ENCODE data around the gene AUP1.
A peak's percentile ranks its signal among the peaks of the same experiment; 100 is the strongest.

Gene AUP1

DNA sequence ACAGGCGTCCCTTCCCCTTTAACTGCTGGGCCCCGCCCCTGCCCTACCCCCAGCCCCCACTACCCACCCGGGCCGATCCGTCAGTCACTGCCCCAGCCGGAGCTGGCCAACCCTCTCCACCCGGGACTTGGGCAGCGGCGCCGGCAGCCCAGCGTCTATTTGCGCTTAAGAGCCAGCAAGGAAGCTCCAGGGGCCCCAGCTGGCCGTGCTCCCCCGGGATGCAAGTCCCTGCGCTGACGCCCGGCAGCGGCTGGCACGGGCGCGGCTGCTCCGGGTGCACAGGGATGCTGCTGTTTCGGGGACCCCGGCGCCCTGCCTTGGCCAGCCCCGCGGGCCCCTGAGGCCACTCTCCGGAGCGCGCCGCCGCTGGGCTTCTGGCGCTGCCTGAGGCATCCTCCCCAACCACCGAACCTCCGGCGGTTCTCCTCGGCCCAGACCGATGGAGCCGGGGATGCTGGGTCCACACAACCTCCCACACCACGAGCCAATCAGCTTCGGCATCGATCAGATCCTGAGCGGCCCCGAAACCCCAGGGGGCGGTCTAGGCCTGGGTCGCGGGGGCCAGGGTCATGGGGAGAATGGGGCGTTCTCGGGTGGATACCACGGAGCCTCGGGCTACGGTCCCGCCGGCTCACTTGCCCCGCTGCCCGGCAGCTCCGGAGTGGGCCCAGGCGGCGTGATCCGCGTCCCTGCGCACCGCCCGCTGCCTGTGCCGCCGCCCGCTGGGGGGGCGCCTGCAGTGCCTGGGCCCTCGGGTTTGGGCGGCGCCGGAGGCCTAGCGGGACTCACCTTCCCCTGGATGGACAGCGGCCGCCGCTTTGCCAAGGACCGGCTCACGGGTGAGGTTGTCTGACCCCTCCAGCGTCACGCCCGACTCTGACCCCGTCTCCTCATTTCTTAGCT lies 14.9 kb downstream of the AUP1 start, which contains the start of gene TLX2:
Gene TLX2 (plus strand): TSS at position 83 of the 903 bp plus-strand sequence. CDS start 357 bp downstream, at position 440.
- DNase-seq (ENCODE audit: low spot score), result no peak

DNA sequence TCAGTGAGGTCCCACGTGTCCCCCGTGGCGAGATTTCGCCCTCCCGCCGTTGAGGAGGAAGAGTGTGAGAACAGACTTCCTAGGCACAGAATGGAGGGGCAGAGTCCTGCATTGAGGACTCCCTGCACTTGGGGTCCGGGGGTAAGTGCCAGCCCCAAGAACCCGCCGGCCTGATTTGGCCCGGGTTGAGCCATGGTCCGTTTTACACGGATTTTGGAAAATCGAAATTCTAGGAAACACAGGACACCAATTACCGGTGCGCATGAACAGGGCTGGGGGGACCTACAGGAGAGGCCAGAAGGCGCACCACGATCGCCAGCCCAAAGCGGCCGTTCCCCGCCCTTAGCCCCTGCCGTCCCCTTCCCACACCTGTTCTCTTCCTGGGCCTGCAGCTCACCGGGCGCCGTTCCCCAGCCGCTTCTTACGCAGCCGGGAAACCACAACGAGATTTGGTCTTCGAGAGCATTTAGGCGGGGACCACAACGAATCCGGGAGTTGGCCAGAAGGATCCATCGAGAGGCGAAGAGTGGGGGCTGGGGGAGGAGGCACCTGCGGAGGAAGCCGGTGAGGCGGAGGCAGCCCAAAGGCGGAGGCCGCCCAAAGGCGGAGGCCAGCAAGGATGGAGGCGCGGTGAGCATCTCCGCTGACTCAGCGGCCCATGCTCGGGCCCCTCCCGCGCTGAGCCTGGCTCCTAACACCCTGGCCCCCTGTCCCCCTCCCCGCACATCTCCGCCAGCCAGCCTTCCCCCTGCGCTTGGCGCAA lies 15.7 kb downstream of the AUP1 start:
- peak; percentile 81 for DNase-seq (ENCODE audit: low spot score)

DNA sequence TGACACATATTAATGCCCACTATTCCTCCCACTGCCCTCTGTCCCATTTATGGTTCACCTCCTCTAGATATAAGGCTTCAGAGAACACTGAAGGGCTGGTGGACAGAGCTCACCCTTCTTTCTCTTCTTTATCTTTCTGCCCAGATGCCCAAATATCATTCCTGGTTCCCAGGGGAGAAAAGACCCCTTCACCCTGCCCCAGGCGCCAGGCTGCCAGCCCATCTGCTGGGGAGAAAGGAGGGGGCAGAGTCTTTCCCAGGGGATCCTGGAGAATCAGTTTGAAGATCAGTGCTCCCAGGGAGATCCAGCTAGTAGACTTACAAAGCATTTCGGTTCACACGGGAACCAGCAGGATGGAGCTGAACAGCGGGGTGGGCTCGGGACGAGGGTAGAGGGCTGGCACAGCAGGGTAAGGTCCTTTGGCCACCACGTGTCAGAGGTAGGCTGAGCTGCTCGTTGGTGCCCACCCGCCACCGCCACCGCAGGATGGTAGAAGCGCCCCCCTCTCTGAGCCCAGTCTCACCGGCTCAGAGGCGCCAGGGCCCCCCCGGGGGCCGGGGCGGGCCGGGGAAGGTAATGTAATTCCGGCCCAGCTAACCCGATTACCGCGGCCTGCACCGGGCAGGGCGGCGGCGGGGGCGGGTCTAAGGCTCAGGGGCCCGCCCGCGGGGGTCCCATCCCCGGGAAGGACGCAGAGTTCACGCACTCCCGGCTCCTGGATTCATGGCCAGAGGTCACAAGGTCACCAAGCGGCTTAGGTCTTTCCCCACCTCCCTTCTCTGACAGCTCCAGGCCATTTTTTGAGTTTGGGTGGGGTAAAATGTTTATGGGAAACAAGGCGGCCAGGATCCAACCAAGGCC lies 16.5 kb downstream of the AUP1 start:
- DNase-seq (ENCODE audit: low spot score), result peak; percentile 92

DNA sequence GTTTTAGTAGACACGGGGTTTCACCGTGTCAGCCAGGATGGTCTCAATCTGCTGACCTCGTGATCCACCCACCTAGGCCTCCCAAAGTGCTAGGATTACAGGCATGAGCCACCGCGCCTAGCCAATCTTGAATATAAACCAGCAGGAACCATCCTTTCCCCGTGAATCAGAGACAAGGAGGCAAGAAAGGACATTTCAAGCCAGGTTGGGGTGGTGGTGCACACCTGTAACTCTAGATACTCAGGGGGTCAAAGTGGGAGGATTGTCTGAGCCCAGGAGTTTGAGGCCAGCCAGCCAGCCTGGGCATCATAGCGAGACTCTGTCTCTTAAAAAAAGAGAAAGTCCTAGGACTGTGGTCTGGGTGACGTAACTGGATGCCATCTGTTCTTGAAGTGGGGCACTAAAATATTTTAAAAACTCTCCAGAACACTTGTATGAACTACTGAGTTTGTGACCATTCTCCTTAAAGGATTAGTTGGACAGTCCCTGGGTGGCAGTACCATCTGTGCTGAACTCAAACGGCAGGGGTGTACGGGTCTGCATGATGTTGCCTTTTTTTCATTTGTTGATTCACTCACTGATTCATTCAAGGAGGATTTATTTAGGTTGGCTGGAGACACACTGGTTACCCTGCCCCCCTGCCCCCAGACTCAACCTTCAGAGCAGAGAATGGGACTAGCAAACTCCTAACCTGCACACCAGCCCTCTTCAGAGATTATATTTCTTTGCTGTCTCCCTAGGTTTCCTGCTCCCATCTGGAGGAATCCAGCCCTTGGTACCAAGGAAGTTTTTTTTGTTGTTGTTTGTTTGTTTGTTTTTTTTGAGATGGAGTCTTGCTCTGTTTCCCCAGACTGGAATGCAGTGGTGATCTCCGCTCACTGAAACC lies 18.2 kb downstream of the AUP1 start:
- DNase-seq (ENCODE audit: low spot score), result no peak

DNA sequence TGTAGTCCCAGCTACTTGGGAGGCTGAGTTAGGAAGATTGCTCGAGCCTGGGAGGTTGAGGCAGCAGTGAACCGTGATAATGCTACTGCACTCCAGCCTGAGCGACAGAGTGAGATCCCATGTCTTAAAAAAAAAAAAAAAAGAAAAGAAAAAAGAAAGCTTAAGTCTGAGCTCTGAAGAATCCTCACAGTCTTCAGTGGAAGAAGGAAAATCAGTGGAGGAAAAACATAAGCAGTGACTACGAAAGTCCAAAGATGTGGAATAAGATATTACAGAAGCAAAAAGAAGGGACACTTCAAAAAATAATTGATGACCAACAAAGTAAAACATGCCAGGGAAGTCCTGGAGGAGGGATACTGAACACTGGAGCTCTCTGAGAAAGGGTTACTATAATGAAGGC lies 19.2 kb downstream of the AUP1 start:
- DNase-seq (ENCODE audit: low spot score), result no peak

DNA sequence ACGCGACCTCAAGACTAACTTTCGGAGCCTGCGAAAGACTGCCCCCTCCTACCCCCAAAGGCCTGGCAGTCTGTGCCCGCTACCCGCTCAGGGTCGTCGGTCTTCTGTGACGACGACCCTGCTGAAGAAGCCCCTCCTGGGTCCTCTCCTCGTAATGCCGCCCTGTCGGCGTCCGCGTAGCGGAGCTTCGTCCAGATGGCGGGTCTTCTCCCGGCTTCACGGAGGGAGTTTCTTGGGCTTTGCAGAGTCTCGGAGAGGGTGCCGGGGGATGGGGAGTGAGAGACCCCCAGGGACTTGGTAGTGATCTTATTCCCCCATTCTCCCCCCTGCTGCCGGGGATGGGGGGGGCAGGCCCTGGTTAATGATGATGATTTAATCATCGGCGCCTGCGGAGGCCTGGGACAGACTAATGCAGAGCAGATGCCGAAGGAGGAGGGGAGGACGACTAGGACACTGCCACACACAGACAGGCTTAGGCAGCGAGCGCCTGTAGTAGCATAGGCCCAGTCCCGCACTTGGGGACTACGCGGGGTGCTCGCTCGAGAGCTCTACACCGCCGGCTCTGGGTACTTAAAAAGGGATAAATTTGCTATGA lies 21.5 kb downstream of the AUP1 start:
- peak; percentile 98 for DNase-seq (ENCODE audit: low spot score)

DNA sequence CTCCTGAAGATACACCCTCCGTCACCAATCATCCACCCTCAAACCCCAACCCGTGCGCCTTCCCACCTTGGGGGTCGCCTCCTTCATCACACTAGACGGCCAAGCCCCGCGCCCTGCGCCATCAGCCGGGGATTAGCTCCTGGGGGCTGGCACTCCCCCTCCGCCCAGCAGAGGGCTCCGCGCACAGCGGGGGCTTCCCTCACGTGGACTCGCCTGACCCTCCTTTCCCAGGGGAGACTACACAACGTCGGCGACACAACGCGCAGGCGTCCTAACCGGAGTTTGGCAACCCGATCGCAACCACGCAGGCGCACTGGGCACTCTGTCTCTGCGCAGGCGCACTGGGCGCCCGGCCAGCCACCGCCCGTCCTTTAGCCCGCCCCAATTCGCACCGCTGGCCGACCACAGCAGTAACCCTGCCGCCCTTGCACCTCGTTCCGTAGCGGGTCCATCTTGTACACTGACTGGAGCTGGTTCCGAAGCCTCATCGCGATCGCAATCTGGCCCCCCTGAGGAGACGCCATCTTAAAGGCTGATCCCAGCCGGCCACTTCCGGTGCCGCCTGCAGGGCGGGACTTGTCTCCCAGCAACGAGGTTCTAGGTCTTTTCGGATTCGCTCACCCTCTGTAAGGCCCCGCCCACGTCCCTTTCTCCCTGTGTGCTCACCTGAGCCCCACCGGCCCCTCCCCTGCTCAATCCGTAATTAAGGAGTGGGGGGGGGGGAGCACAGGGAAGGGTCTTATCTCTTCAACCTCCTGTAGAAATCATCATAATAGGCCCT lies 22.2 kb downstream of the AUP1 start, which contains the start of gene PCGF1:
Gene PCGF1 (minus strand): TSS at position 551 of the 781 bp plus-strand sequence. CDS start 27 bp downstream, at position 524.
- peak; percentile 100 for DNase-seq (ENCODE audit: low spot score)

GRCh38 chr2:74505448-74506246 lies 23.9 kb downstream of the AUP1 start:
- no peak for DNase-seq (ENCODE audit: low spot score)

- no peak for DNase-seq (ENCODE audit: low spot score)
Observed at GRCh38 chr2:74504591-74504990, 24.9 kb downstream of the AUP1 start.

GRCh38 chr2:74503506-74504475 lies 25.7 kb downstream of the AUP1 start:
- no peak for DNase-seq (ENCODE audit: low spot score)

- DNase-seq (ENCODE audit: low spot score), result no peak
Observed at GRCh38 chr2:74502720-74503505, 26.6 kb downstream of the AUP1 start.

- DNase-seq (ENCODE audit: low spot score), result no peak
Observed at GRCh38 chr2:74502147-74502719, 27.3 kb downstream of the AUP1 start.

DNA sequence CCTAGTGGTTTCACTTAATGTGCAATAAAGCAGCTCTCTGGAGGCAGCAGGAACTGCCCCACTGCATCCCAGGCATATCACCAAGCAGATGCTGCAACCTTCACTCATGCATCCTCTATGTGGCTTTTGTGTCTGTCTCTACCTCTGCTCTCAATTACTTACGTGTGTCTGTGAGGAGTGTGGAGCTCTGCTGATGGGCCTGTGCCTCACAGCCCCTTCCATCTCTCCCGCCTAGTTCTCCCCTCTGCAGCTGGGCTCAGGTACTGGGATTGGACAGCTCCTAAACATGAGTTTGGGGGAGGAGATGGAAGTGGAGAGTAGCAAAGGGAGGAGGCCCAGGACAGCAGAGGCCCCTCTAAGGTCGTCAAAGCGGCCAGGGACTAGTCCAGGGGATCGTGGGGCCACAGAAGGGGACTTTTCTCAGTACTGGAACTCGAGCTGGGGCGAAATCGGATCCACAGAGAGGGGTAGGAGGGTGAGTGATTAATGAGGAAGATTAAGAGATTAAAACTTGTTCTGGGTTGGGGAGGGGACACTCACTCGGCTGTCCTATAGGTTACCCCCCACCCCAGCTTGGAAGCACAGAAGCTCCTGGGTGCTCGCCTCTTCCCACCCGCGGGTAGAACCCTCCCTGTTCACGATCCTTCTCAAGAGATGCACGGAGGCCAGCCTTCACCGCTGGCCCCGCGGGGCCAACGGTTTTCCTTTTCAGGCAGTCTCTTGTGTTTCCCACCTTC lies 28.0 kb downstream of the AUP1 start:
- peak; percentile 82 for DNase-seq (ENCODE audit: low spot score)

DNA sequence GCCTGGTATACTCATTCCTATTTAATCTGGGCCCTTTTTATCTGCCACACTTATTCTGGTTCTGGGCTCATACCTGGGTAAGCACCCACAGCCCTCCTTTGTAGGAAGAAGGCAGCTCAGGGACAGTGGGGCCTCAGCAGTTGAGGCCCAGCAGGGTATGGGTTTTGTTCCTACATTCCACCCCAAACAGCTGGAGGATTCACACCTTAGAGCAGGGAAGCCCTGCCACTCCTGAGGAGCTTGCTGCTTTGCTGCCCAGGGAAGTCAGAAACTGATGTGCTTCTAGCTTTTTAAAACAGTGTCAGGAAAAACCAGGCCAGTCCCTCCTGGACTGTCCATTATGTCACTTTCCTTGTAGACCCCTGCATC lies 28.9 kb downstream of the AUP1 start:
- no peak for DNase-seq (ENCODE audit: low spot score)

DNA sequence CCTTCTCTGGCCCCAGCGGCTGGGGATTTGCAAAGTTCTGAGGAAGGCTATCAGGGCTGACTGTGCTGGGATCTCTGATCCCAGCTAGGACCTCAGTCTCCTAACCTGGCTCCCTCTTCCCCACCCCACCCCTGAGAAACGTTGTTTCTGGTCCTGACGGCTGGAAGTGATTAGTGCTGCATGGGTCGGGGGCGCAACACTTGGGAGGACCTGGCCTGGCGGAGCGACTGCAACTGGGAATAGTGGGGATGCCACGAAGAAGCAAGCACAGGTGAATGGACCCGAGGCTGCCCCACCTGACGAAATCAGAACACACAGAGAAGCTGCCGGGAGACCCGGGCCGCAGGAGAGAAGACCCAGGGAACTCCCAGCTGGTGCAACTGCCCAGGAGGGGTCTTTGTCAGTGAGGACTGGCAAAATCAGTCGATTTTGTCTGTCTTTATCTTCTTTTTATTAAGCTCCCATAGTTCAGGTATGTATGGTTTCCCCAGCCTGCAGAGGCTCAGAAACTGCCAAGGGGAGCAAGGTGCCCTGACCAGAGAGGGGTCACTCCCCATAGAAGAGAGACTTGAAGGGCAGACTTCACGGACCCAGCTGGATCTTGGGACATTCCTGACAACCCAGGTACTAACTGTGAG lies 29.4 kb downstream of the AUP1 start:
- no peak for DNase-seq (ENCODE audit: low spot score)

Measured in SK-N-DZ (cell line).